H1 (cell line): ENCODE data around the gene TTC4. TPM values are rescaled to one million over a fixed set of nuclear protein-coding genes. Genes with fewer than 3 reads are reported as not detected.

ENCODE experiments used
- CBX5 ChIP-seq: fragments of 300-800, 300-1000 bp; sonication (generic); IDR thresholded peaks from 2 replicates; pipeline ENCODE4 v1.7.1; 2016; ENCODE audit warnings: antibody characterized with exemption, low read length, low read depth
- CTCF ChIP-seq, 3 experiments: IDR thresholded peaks; 1 replicate in 2 of 3; 2 replicates in 1 of 3; pipeline versions ENCODE4 v1.5.1 to v1.6.1; 2011; ENCODE audit warnings: low read length in 3 of 3, mild to moderate bottlenecking in 3 of 3, inconsistent platforms in 2 of 3, low read depth in 1 of 3, moderate library complexity in 1 of 3; ENCODE audit not compliant: insufficient read depth in 1 of 3; ENCODE audit errors: control extremely low read depth in 1 of 3
- GTF2F1 ChIP-seq: IDR thresholded peaks from 2 replicates; pipeline ENCODE4 v1.6.1; 2012; ENCODE audit warnings: low read depth, low read length, improper control_type of control experiment, borderline replicate concordance
- KDM1A ChIP-seq: fragments of 200-600, 300-600 bp; sonication (generic); IDR thresholded peaks from 2 replicates; pipeline ENCODE4 v1.7.1; 2016; ENCODE audit warnings: mild to moderate bottlenecking, low read length, borderline replicate concordance
- SIN3A ChIP-seq, 2 experiments: IDR thresholded peaks in 1 of 2; conservative IDR thresholded peaks in 1 of 2; 2 replicates each; pipeline ENCODE4 v1.6.1; 2011 to 2012; ENCODE audit warnings: low read length in 2 of 2, improper control_type of control experiment in 1 of 2, low read depth in 1 of 2, mild to moderate bottlenecking in 1 of 2
- polyA plus RNA-seq, 7 experiments: library from polyadenylated mRNA; depleted of rRNA in 3 of 7; stranded (reverse) in 5 of 7; unstranded in 2 of 7; fragments of >200 nt in 5 of 7; fragments of 200-250 nt in 2 of 7; gene quantifications; 1 replicate in 5 of 7; 2 replicates in 1 of 7; 4 replicates in 1 of 7; pipeline versions ENCODE4 v1.2.1 to v1.2.3, GENCODE V29; 2011 to 2013; ENCODE audit warnings: missing spikeins in 2 of 7, mixed read lengths in 2 of 7
- total RNA-seq: library from RNA; stranded (reverse); fragmentation: NEBNext Ultra II Directional; extraction: Animal tissue kit (Norgen Biotek cat#: 25700); gene quantifications from 2 replicates; pipeline ENCODE4 v1.2.1, GENCODE V29; 2021

The TTC4 gene
- total and polyA plus RNA-seq, 2 of the 8 experiments (the other 6 are each of a cell fraction or from before 2014, with no cell fraction given), result 21.0 to 25.1 TPM

GRCh38 chr1:54678776-54679643, 36.7 kb upstream of the TTC4 start (continued):
- no peak for TF ChIP-seq CTCF (IDR thresholded peaks at IDR 0.05; ENCODE audit: control extremely low read depth in 1 of 3, insufficient read depth in 1 of 3, low read depth in 1 of 3, low read length in 3 of 3)
- TF ChIP-seq KDM1A, result no peak
- TF ChIP-seq GTF2F1, result no peak
- no peak for TF ChIP-seq CBX5
- TF ChIP-seq SIN3A (conservative IDR thresholded peaks at IDR 0.05 in 1 of 2, IDR thresholded peaks at IDR 0.05 in 1 of 2; ENCODE audit: low read depth in 1 of 2, low read length in 2 of 2), result no peak
